Prostate gland (tissue), 2 donors: ENCODE results near the gene TMSB4X.

Source experiments
- POLR2A ChIP-seq: fragments of 450-650 bp; IDR thresholded peaks from one replicate; pipeline ENCODE4 v1.6.1; 2016; ENCODE audit warnings: antibody characterized with exemption, mild to moderate bottlenecking
- TF ChIP-seq, protein P1 (sequence below), 4 experiments: fragments of 200-600 bp in 2 of 4; fragments of 450-650 bp in 2 of 4; sonication (generic) in 2 of 4; IDR thresholded peaks; 1 replicate in 3 of 4; 2 replicates in 1 of 4; pipeline ENCODE4 v1.5.1; 2016 to 2019; ENCODE audit warnings: antibody characterized with exemption in 4 of 4, mild to moderate bottlenecking in 2 of 4, moderate library complexity in 2 of 4

DNA sequence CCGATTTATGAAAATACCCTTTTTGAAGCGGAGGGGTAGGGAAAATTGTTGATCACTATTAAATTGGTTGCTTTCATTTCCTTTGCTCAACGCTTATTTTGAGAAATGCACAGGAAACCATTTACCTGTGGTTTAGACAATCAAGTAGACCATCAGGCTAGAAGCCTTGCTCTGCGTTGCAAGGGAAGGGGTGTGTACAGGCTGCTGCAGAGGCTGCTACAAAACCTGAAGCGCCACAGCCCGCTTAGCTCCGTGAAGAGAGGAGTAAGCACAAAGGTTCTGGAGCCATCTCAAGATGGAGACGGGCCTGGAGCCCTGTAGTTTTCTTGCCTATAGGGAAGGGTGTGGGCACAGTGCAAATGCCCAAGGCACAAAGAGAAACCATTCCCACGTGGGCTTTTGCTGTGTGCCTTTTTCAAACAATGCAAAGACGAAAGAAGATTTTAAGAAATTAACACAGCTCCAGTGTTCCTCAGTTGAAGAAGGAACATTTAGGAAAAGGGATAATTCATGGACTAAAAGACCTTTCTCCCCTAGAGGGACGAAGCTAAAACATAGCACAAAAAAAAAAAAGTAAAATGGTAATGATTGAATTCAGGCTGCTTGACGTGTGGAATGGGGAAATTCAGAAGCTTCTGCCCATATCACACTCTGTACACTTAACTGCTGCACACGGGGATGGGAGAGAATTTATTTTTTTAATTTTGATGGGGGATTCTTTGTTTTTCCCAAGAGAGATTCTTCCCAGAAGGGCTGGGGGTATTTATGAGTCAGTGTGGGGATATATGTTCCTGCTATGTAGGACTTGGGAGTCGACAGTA is 3.5 kb downstream of the TMSB4X start:
- no peak for TF ChIP-seq POLR2A
- TF ChIP-seq, protein P1, sequence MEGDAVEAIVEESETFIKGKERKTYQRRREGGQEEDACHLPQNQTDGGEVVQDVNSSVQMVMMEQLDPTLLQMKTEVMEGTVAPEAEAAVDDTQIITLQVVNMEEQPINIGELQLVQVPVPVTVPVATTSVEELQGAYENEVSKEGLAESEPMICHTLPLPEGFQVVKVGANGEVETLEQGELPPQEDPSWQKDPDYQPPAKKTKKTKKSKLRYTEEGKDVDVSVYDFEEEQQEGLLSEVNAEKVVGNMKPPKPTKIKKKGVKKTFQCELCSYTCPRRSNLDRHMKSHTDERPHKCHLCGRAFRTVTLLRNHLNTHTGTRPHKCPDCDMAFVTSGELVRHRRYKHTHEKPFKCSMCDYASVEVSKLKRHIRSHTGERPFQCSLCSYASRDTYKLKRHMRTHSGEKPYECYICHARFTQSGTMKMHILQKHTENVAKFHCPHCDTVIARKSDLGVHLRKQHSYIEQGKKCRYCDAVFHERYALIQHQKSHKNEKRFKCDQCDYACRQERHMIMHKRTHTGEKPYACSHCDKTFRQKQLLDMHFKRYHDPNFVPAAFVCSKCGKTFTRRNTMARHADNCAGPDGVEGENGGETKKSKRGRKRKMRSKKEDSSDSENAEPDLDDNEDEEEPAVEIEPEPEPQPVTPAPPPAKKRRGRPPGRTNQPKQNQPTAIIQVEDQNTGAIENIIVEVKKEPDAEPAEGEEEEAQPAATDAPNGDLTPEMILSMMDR (IDR thresholded peaks at IDR 0.05), result no peak
